ENCODE data around the gene TMEM138.

Gene TMEM138

DNA sequence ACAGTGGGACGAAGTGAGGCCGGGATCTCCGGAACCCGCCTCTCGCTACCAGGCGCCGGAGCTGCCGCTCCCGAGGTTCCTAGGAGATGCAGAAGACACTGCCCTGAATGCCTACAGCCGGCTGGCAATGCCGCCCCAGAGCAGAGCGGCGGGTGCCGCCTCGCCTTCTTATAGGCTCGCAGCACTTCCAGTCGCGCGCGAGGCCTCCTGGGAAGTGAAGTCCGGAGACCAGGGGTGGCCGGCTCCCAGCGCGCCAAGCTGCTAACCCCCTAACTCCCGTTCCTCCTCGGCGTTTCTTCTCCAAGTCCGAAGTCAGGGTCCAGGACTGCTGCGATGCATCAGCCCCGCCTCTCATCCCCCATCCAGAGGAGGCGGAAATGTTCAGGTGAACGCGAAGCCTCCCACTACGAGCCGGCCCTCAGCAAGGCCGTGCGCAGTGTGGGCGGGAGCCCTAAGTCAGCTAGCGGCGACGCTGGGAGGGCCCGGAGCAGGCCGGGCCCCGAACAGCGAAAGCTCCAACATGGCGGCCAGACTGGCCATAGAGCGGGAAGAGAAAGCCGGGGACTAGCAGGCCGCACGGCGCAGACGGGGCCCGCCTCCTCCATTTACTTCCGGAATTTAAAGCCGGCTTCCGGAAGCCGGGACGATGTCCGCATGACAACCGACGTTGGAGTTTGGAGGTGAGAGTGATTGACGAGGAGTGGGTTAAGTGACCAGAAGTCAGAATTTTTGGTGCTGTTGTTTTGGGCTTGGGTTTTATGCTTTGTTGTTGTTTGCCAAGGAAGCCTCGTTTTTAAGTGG, at the start of gene TMEM138, which contains the start of gene CYB561A3:
TMEM138 (plus strand) TSS at position 634 of the 801 bp plus-strand sequence. CDS start 2,017 bp downstream, outside the sequence.
CYB561A3 (minus strand) TSS at position 142 of the 801 bp plus-strand sequence. CDS start 5,169 bp downstream, outside the sequence.
- DNase-seq: peak; percentile 86 to 93

- no peak for DNase-seq
These were observed 46.9 kb upstream of the TMEM138 start for GRCh38 chr11:61315260-61315659.

GRCh38 chr11:61325649-61326414, 36.3 kb upstream of the TMEM138 start:
- no peak for DNase-seq

DNA sequence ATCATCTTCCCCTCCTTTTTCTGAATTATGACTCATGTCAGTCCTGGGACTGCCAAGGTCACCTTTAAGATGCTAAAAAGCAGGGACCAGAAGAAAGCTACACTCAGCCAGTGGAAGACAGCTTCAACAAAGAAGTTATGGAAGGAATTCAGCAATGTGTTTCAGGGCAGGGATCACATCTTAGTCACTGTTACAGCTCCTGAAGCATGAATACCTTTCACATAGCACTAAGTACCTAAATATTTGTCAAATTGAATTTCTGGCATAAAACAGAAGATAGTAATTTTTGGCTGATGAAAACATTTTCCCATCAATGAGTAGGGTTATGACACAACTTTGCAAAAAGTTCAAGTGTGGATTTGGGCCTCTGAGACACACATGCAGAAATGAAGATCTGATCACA, 34.5 kb upstream of the TMEM138 start:
- no peak for DNase-seq

DNA sequence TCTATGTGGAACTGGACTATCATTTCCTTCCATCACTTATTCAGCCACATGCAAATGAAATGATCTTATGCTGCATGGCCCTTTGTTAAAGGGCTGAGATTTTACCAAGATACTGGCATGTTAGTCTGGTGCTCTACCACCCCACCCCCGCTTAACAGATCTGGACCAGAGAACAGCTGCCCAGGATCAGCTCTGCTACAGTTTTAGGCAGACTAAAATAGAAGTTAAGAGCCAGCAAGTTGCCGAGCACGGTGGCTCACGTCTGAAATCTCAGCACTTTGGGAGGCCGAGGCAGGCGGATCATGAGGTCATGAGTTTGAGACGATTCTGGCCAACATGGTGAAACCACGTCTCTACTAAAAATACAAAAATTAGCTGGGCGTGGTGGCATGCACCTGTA, 33.8 kb upstream of the TMEM138 start:
- no peak for DNase-seq

DNA sequence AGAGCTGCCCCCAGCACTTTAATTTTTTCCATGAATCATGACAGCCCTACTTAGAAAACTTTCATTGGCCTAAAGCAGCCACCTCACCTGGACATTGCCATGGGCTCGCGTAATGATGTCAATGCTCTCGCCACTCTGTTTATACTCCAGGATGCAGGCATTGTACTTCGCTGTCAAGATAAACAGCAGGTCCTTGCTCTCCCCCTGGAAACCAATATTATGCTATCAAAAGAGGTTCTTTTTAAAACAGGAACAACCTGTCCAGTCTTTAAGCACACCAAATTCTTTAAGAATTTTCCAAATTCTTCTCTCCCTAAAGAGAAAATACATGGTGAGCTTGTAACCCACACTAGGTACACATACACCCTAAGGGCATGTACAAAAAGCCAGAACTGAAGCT, 32.3 kb upstream of the TMEM138 start:
- no peak for DNase-seq

DNA sequence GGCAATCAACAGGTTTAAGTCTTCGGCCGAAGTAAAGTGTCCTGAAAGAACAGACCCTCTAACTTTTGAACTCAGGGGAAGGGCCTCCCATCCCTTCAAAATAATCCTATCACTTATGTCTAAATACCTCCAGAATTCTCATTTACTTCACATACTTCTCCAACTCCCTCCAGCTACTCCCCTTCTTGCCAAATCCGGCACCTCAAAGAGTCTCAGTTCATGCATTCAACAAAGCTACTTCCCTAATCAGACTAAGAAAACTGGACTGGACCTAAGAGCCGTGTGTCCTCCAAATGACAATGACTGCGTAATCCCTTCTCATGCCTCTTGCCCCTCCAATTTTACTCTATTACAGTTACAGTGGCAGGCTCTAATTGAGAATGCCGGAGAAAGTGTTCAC, 30.5 kb upstream of the TMEM138 start:
- no peak for DNase-seq

DNA sequence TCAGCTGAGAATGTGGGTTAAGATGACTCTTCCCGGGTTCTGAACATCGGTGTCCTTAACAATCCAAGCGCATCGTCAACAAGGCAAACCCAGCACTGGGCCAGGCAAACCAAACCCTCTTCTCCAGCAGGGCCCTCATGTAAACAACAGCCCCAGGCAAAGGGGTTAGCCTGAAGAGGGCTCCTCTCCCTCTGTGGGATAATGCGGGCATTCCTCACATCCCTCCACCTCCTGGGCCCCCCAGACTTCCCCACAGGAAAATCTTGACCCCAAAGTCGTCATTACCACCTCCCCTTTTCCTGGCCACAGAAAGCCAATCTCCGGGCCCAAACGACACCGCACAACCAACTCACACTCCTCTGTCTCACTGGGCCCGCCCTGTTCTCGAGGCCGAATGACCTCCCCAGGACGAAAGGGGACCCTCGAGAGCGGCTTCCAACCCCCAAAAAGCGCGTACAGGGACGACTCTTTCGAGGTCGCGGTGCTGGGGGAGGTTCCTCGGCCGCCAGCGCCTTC, 29.8 kb upstream of the TMEM138 start:
- DNase-seq: no peak

- DNase-seq: peak; percentile 76 to 96
These were observed 29.2 kb upstream of the TMEM138 start, which contains the start of the genes DDB1 and TKFC for GRCh38 chr11:61332797-61333549. TSS of gene DDB1 (minus strand) at chr11:61333105. CDS start at chr11:61332968, 137 bp downstream. TSS of gene TKFC (plus strand) at chr11:61333228. CDS start at chr11:61334729, 1,501 bp downstream.

DNA sequence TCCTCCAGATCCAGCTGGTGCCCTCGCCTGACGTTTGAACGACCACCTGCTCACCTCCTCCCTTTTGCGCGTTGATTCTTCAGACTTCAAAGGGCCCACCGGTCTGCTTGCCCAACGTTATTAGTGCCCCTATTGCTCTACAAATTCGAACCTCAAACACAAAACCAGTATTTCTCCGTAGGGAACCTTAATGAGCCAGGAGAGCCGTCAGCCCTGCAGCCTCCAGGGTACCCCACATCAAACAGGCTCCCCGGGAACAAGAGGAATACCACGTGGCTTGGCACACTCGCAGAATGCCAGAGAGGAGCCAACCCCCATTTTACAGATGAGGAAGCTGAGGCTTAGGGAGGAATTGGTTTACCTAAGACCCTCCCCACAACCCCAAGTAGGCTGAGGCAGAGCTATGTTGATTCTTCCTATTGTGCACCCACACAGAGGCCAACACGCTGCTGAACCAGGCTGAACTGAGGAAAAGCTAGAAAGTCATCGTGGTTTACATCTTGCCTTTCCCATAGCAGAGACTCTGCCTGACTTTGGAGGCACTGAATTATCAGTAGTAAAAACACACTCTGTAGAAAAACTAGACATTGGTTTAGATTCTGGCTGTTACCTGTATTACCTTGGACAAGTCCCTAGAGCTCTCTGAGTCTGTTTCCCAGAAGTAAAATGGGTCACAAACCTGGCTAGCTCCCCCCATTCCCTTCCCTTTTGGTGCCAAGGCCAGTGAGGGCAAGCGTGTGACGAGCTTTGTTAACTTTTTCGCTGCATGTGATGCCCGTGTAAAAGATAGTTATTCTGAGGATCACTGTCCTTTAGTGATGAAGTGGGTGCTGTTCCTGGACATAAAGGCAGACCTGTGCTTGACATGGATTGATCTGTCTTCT, 28.4 kb upstream of the TMEM138 start:
- DNase-seq: no peak

DNA sequence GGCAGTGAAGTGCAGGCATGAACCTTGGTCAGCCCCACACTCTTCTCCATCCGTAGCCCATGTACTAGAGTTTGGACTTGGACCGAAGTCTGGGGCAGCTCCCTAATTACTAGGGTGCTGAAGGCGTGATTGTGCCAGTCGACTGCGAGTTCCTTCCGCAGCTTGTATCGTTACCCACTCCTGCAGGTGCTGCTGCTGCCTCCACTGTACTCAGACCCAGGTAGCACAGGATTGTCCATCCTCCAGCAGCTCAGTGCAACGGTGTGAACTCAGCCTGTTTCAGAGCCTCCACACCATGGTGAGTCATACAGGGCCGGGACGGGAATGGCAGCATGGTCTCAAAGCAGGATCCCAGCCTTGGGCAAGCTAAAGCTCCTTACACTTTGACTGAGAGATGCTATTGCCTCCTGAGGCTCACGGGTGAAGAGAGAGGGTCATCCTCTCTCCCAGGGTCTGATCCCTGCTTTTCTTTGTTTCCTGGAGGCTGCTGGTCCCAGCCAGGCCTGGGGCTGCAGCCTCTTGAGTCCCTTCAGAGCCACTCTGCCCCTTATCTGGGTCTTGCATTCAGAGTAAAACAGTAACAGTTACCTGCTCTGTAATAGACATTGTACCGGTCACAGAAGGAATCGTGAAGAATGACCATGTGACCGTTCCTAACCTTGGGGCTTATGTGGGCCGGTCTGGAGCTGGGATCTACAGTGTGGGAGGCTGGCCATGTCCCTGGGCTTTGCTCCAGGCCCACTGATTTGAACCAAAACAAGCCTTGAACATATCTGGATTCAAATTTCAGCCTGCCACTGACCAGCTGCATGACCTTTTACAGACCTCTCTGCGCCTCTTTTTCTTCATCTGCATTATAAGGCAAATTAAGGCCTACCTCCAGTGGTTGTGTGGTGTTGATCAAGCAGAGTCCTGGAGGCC, 27.5 kb upstream of the TMEM138 start:
- no peak for DNase-seq

DNA sequence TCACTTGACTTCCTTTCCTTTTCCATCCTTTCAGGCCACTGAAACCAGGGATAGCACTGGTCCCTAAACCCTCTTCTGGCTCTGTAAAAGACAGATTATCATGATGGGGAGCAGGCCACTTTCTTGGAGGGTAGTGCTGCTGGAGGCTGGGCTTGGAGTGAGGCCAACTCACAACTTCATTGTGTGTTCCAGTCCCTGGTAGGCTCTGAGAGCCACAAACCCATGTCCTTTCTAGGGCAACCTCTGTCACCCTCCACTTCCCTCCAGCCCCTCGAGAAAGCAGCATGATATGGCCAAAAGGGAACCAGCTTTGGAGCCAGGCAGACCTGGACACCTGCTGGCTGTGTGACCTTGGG, 26.8 kb upstream of the TMEM138 start:
- no peak for DNase-seq

DNA sequence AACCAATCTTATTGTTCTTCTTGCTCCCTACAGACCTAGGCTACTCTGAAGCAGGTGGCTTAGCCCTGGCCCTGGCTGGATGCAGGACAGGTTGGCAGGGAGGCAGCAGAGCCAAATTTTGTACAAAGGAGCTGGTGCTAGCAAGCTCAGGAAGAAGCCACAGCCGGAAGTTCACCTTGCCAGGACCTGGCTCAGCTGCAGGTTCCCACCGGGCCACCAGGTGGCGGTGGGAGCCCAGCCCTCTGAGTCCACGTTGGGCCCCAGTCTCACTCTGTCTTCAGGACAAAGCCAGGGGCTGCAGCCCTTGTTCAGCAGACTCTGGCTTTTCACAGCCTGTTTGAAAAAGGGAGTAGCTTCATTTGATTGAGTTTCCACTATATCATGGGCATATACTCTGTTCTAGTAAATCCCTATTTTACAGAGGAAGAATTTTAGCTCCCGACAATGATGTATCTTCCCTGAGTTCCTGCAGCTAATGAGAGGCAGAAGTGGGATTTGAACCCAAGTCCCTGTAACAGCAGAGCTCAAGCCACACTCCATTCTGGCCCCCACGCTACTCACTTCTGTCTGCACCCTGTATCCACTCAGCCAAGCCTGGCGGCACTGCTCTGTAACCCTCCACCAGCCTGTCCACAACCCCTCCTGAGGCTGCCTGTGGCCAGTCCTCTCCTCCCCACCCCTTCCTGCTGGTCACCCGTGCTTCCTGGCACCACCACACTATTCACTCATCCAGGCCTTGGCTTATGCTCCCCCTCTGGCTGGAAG, 25.8 kb upstream of the TMEM138 start:
- peak; percentile 17 to 65 for DNase-seq

DNA sequence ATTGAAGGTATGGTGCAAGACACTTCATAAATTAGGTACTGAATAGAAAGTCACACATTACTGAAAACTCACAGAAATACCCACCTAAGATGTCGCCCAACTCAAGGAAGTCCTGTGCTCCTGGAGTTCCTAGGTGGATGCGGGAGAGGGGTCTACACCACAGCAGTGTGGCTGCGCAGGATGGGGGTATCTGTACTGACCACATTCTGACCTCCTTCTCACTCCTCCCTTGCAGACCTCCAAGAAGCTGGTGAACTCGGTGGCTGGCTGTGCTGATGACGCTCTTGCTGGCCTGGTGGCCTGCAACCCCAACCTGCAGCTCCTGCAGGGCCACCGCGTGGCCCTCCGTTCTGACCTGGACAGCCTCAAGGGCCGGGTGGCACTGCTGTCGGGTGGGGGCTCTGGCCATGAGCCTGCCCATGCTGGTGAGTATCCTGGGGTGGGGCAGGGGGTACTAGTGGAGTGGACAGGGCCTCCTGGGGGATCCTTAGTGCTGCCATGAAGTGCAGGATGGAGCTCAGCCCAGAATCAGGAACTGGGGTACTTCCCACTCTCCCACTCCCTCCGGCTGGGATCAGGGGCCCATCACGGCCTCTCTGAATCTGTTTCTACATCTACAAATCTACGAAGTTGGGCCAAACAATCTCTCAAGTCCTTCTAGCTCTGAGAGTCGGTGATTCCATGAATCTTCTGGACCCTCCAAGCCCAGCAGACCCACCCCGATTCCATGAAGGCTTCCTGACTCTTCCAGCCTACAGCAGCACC, 24.3 kb upstream of the TMEM138 start:
- DNase-seq: no peak

- no peak for DNase-seq
These were observed 23.2 kb upstream of the TMEM138 start for GRCh38 chr11:61338783-61339489.

GRCh38 chr11:61339490-61339878, 22.7 kb upstream of the TMEM138 start:
- no peak for DNase-seq

- DNase-seq: no peak
These were observed 21.2 kb upstream of the TMEM138 start for GRCh38 chr11:61340979-61341378.

DNA sequence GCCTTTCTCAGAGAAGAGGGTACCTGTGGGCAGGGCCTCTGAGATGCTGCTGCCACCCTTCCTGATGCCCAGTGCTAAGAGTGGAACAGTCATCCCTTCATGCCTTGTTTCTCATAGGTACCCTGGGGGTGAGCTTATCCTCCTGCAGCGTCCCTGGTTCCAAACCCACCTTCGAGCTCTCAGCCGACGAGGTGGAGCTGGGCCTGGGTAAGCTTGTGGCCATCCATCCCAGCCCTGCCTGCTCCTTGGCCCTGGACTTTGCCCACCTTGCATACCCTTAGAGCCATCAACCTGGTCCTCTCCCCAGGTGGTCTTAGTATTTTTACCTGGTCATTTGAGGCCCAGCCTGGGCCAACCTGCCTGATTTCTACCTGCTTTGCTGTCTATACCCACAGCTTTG, 20.5 kb upstream of the TMEM138 start:
- no peak for DNase-seq

All from NCI-H187 (cell line).